ENCODE results near the gene C4A. TPM values are rescaled to one million over a fixed set of nuclear protein-coding genes. Genes with fewer than 3 reads are reported as not detected.

C4A gene
- total and polyA plus RNA-seq, 2 of the 4 experiments (the other 2 are of a cell fraction): 0.90 to 3.8 TPM

- H3K4ac ChIP-seq (ENCODE audit: low read depth, low read length): no peak overlapping the region
- WGBS, 2 experiments (ENCODE audit: extremely low coverage in 2 of 2, insufficient read length in 1 of 2): no CpG with 5 or more reads among the region's 4 CpGs
- no peak overlapping the region for H3K14ac ChIP-seq (replicated peaks; ENCODE audit: low read depth, low read length)
- CTCF ChIA-PET: no interaction called here
- H3K23ac ChIP-seq (ENCODE audit: low read depth, low read length): no peak overlapping the region
- H3K4me1 ChIP-seq (ENCODE audit: control insufficient read depth, insufficient read depth, low read length): peaks cover 22% of the 10 kb centered on the region
- no peak overlapping the region for H2BK5ac ChIP-seq (ENCODE audit: low read depth, low read length, poor library complexity, severe bottlenecking)
- H4K5ac ChIP-seq (ENCODE audit: low read depth, low read length): no peak overlapping the region
- no peak overlapping the region for H2BK20ac ChIP-seq (ENCODE audit: low read depth, low read length)
- no peak for TF ChIP-seq SMC3 (IDR thresholded peaks at IDR 0.05; ENCODE audit: low read depth, low read length)
- no peak for TF ChIP-seq MXI1 (IDR thresholded peaks at IDR 0.05; ENCODE audit: borderline replicate concordance, low read depth, low read length)
- no peak for TF ChIP-seq CEBPB (IDR thresholded peaks at IDR 0.05; ENCODE audit: low read depth, low read length)
- TF ChIP-seq BHLHE40 (IDR thresholded peaks at IDR 0.05; ENCODE audit: low read depth, low read length): no peak
- no peak for TF ChIP-seq USF2 (IDR thresholded peaks at IDR 0.05; ENCODE audit: low read depth, low read length)
- TF ChIP-seq, protein P1, sequence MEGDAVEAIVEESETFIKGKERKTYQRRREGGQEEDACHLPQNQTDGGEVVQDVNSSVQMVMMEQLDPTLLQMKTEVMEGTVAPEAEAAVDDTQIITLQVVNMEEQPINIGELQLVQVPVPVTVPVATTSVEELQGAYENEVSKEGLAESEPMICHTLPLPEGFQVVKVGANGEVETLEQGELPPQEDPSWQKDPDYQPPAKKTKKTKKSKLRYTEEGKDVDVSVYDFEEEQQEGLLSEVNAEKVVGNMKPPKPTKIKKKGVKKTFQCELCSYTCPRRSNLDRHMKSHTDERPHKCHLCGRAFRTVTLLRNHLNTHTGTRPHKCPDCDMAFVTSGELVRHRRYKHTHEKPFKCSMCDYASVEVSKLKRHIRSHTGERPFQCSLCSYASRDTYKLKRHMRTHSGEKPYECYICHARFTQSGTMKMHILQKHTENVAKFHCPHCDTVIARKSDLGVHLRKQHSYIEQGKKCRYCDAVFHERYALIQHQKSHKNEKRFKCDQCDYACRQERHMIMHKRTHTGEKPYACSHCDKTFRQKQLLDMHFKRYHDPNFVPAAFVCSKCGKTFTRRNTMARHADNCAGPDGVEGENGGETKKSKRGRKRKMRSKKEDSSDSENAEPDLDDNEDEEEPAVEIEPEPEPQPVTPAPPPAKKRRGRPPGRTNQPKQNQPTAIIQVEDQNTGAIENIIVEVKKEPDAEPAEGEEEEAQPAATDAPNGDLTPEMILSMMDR (conservative IDR thresholded peaks at IDR 0.05; ENCODE audit: low read depth, low read length): no peak
- TF ChIP-seq RAD21 (IDR thresholded peaks at IDR 0.05; ENCODE audit: low read length): no peak
- no peak for TF ChIP-seq ELK1 (IDR thresholded peaks at IDR 0.05; ENCODE audit: borderline replicate concordance, low read depth, low read length)
- no peak for TF ChIP-seq NFE2L2 (IDR thresholded peaks at IDR 0.05; ENCODE audit: low read depth, low read length)
- TF ChIP-seq MAZ (IDR thresholded peaks at IDR 0.05; ENCODE audit: borderline replicate concordance, low read depth, low read length): no peak
- no peak for TF ChIP-seq MAFK (IDR thresholded peaks at IDR 0.05; ENCODE audit: low read depth, low read length)
- TF ChIP-seq RCOR1 (IDR thresholded peaks at IDR 0.05; ENCODE audit: insufficient replicate concordance, low read length): no peak
- TF ChIP-seq RFX5 (IDR thresholded peaks at IDR 0.05; ENCODE audit: low read depth, low read length): no peak
- no peak for TF ChIP-seq CHD1 (IDR thresholded peaks at IDR 0.05; ENCODE audit: low read depth, low read length)
- no peak for TF ChIP-seq POLR2A (IDR thresholded peaks at IDR 0.05; ENCODE audit: low read depth, low read length)
- no peak for TF ChIP-seq FOS (IDR thresholded peaks at IDR 0.05; ENCODE audit: low read depth, low read length)
- no peaks in the 10 kb centered on the region for H3K27me3 ChIP-seq (ENCODE audit: control insufficient read depth, insufficient read depth, low read length)
- ATAC-seq (ENCODE audit: low read depth): no peak
- H3K56ac ChIP-seq (ENCODE audit: extremely low read depth, insufficient read depth, low read length): no peak overlapping the region
- no peak overlapping the region for H3K4me3 ChIP-seq (ENCODE audit: insufficient read depth, low read depth, low read length)
- H3K18ac ChIP-seq (ENCODE audit: low read depth, low read length): no peak overlapping the region
- H3K27ac ChIP-seq (ENCODE audit: insufficient read depth, low read length): no peak overlapping the region
- dilution Hi-C loops (cut with HindIII; ENCODE audit: low sequenced_read_pairs, unreplicated experiment): no loop called here
- no peak overlapping the region for H4K91ac ChIP-seq (ENCODE audit: insufficient read depth, low read depth, low read length)
- H2AFZ ChIP-seq (replicated peaks; ENCODE audit: low read length, poor library complexity): no peak overlapping the region
- no peaks in the 10 kb centered on the region for H3K9me3 ChIP-seq (ENCODE audit: control insufficient read depth, insufficient read depth, low read length)
- no peak for DNase-seq
- H4K8ac ChIP-seq (ENCODE audit: low read depth in 2 of 2, low read length in 2 of 2): no peak overlapping the region
- no peak overlapping the region for H2AK9ac ChIP-seq (replicated peaks; ENCODE audit: low read depth, low read length, poor library complexity)
- intact Hi-C loops (cut with micrococcal nuclease): no loop called here
- no peaks in the 10 kb centered on the region for H3K79me1 ChIP-seq (ENCODE audit: low read depth in 1 of 2, low read length in 2 of 2)
- in situ Hi-C loops (cut with MboI; ENCODE audit: low sequenced_read_pairs): loop anchor here (5.0 to 10.0 kb wide), 2 partner anchors 36 to 263 kb away; partner anchors contain the start of gene LY6G5C
- no peak overlapping the region for H3K4me2 ChIP-seq (ENCODE audit: low read depth, low read length)
- BruUV-seq (replicated peaks): no TSS peak
- POLR2A ChIA-PET (ENCODE audit: unreplicated experiment): no interaction called here
- no peak overlapping the region for H2BK120ac ChIP-seq (ENCODE audit: low read depth, low read length)
- H3K9ac ChIP-seq (ENCODE audit: low read depth, low read length): no peak overlapping the region
- 0 out of 2 replicates have a peak, but pooled peaks cover 5% of the 10 kb centered on the region for H4K20me1 ChIP-seq (ENCODE audit: insufficient read depth, low read length)
- H2BK15ac ChIP-seq (ENCODE audit: low read depth, low read length): no peak overlapping the region
- H3K36me3 ChIP-seq (ENCODE audit: control insufficient read depth, insufficient read depth, low read length): peaks cover 17% of the 10 kb centered on the region
- no peak overlapping the region; the same call in 1 of the 2 replicates for H2AK5ac ChIP-seq (ENCODE audit: low read depth, low read length)
- peaks cover 12% of the 10 kb centered on the region for H3K9me1 ChIP-seq (ENCODE audit: insufficient read depth, low read length)
Observed at GRCh38 chr6:31947864-31948263, 34.0 kb upstream of the C4A start.
